NCI-H2081 treated with DMSO at 0.1 percent for 48 hours (cell line): Measurements from ENCODE around the gene OAS1.
"Not testable (repeated sequence)": the region's sequence is repeated elsewhere in the genome, so short reads cannot be mapped to it uniquely, and the experiment has no call there.

Source experiments
- DNase-seq: peaks from one replicate; lab custom pipeline; 2025; lab: John Stamatoyannopoulos, UW

Gene OAS1

GRCh38 chr12:112900298-112901145, 6.2 kb upstream of the OAS1 start:
- DNase-seq, result peak; percentile 31

GRCh38 chr12:112901271-112901670, 5.5 kb upstream of the OAS1 start:
- DNase-seq, result no peak

GRCh38 chr12:112904571-112904970, 2.2 kb upstream of the OAS1 start:
- DNase-seq, result no peak

- DNase-seq, result no peak
These were observed 1.2 kb upstream of the OAS1 start for GRCh38 chr12:112905451-112906089.

- DNase-seq, result no peak
These were observed 824 bp downstream of the OAS1 start for GRCh38 chr12:112907415-112908157.

GRCh38 chr12:112908548-112908947, 1.8 kb downstream of the OAS1 start:
- DNase-seq, result no peak

GRCh38 chr12:112909693-112910092, 2.9 kb downstream of the OAS1 start:
- DNase-seq, result no peak

GRCh38 chr12:112913038-112913688, 6.4 kb downstream of the OAS1 start:
- no peak for DNase-seq

- DNase-seq, result not testable (repeated sequence)
These were observed 7.1 kb downstream of the OAS1 start for GRCh38 chr12:112913888-112914287.

GRCh38 chr12:112916270-112916669, 9.5 kb downstream of the OAS1 start:
- DNase-seq, result no peak

- DNase-seq, result no peak
These were observed 12.4 kb downstream of the OAS1 start for GRCh38 chr12:112919121-112919520.

- DNase-seq, result no peak
These were observed 18.2 kb downstream of the OAS1 start for GRCh38 chr12:112924986-112925385.

GRCh38 chr12:112926416-112927033, 19.8 kb downstream of the OAS1 start:
- DNase-seq, result not testable (repeated sequence)

- DNase-seq, result no peak
These were observed 20.7 kb downstream of the OAS1 start for GRCh38 chr12:112927475-112927874.

- DNase-seq, result no peak
These were observed 21.2 kb downstream of the OAS1 start for GRCh38 chr12:112927925-112928324.

- no peak for DNase-seq
These were observed 22.2 kb downstream of the OAS1 start for GRCh38 chr12:112928978-112929377.

- DNase-seq, result no peak
These were observed 23.0 kb downstream of the OAS1 start for GRCh38 chr12:112929715-112930114.

- no peak for DNase-seq
These were observed 23.6 kb downstream of the OAS1 start for GRCh38 chr12:112930350-112930749.

- DNase-seq, result no peak
These were observed 25.8 kb downstream of the OAS1 start for GRCh38 chr12:112932485-112933128.

- DNase-seq, result no peak
These were observed 26.4 kb downstream of the OAS1 start for GRCh38 chr12:112933129-112933505.

- no peak for DNase-seq
These were observed 29.5 kb downstream of the OAS1 start for GRCh38 chr12:112936264-112936663.
